K562 (cell line): ENCODE data around the gene PTGES3L. TPM values are rescaled to one million over a fixed set of nuclear protein-coding genes. Genes with fewer than 3 reads are reported as not detected.

Source experiments
- ATF1 ChIP-seq, 2 experiments: fragments of 450-650 bp in 1 of 2; IDR thresholded peaks; 2 replicates each; pipeline ENCODE4 v1.6.1; 2016; ENCODE audit warnings: missing compliant biosample characterization in 1 of 2, missing genetic modification characterization in 1 of 2
- BCLAF1 ChIP-seq, 2 experiments: fragments of 450-650 bp in 1 of 2; IDR thresholded peaks; 2 replicates each; pipeline ENCODE4 v1.6.1; 2011 to 2017; ENCODE audit warnings: low read depth in 2 of 2, antibody characterized with exemption in 1 of 2, borderline replicate concordance in 1 of 2, low read length in 1 of 2, mild to moderate bottlenecking in 1 of 2, mixed read lengths in 1 of 2; ENCODE audit not compliant: control insufficient read depth in 1 of 2
- BHLHE40 ChIP-seq: IDR thresholded peaks from 2 replicates; pipeline ENCODE4 v1.6.1; 2011; ENCODE audit warnings: low read length, improper control_type of control experiment
- BRD9 ChIP-seq: fragments of 450-650 bp; IDR thresholded peaks from 2 replicates; pipeline ENCODE4 v1.6.1; 2018; ENCODE audit warnings: low read depth; ENCODE audit not compliant: partially characterized antibody
- FOXP1 ChIP-seq: sonication (generic); formaldehyde crosslinking; IDR thresholded peaks from 2 replicates; pipeline ENCODE4 v1.8.0; 2022; ENCODE audit warnings: mild to moderate bottlenecking, missing genetic modification reagents
- FUS ChIP-seq: fragments of 200-400 bp; formaldehyde crosslinking; optimal IDR thresholded peaks from 2 replicates; pipeline ENCODE3; 2017; ENCODE audit warnings: low read depth, low read length
- GABPA ChIP-seq: fragments of 200-800 bp; sonication (Bioruptor generic); conservative IDR thresholded peaks from 2 replicates; pipeline ENCODE4 v1.6.1; 2016; ENCODE audit warnings: low read depth, missing genetic modification characterization, missing compliant biosample characterization
- GABPB1 ChIP-seq: sonication (generic); formaldehyde crosslinking; IDR thresholded peaks from 2 replicates; pipeline ENCODE4 v1.8.0; 2022; ENCODE audit warnings: mild to moderate bottlenecking, missing genetic modification reagents
- HMGN3 ChIP-seq: IDR thresholded peaks from 2 replicates; pipeline ENCODE4 v1.6.1; 2011; ENCODE audit warnings: borderline replicate concordance, low read depth, mild to moderate bottlenecking, mixed read lengths, low read length; ENCODE audit not compliant: insufficient read length; ENCODE audit errors: extremely low read depth
- MCM7 ChIP-seq, 2 experiments: fragments of 450-650 bp; IDR thresholded peaks; 2 replicates each; pipeline ENCODE4 v1.6.1; 2016 to 2018
- MNT ChIP-seq, 2 experiments: fragments of 450-650 bp; conservative IDR thresholded peaks; 2 replicates each; pipeline ENCODE4 v1.6.1; 2017; ENCODE audit warnings: mild to moderate bottlenecking in 2 of 2, moderate library complexity in 2 of 2
- MTA3 ChIP-seq: fragments of 450-650 bp; formaldehyde crosslinking; IDR thresholded peaks from 2 replicates; pipeline ENCODE4 v1.6.1; 2017; ENCODE audit warnings: mild to moderate bottlenecking, borderline replicate concordance
- NEUROD1 ChIP-seq: fragments of 150-350 bp; IDR thresholded peaks from 2 replicates; pipeline ENCODE4 v1.6.1; 2014; ENCODE audit warnings: borderline replicate concordance, low read length, low read depth; ENCODE audit not compliant: partially characterized antibody
- SAFB ChIP-seq: fragments of 200-400 bp; formaldehyde crosslinking; IDR thresholded peaks from 2 replicates; pipeline ENCODE4 v1.6.1; 2017; ENCODE audit warnings: low read depth, low read length, borderline replicate concordance
- SP2 ChIP-seq: IDR thresholded peaks from 2 replicates; pipeline ENCODE4 v1.6.1; 2011; ENCODE audit warnings: mild to moderate bottlenecking, low read depth, low read length, moderate library complexity; ENCODE audit not compliant: poor library complexity, severe bottlenecking; ENCODE audit errors: extremely low read depth
- SRSF3 ChIP-seq: fragments of 200-400 bp; formaldehyde crosslinking; IDR thresholded peaks from 2 replicates; pipeline ENCODE4 v1.6.1; 2016; ENCODE audit warnings: mild to moderate bottlenecking, low read length, moderate library complexity; ENCODE audit not compliant: insufficient read depth
- TBP ChIP-seq: optimal IDR thresholded peaks from 2 replicates; pipeline ENCODE3; 2011; ENCODE audit warnings: low read depth, low read length, improper control_type of control experiment
- TFAP4 ChIP-seq: sonication (generic); formaldehyde crosslinking; IDR thresholded peaks from 2 replicates; pipeline ENCODE4 v1.8.0; 2022; ENCODE audit warnings: missing genetic modification reagents, mild to moderate bottlenecking, moderate library complexity, borderline replicate concordance
- TOE1 ChIP-seq, 2 experiments: fragments of 450-650 bp in 1 of 2; sonication (generic) in 1 of 2; formaldehyde crosslinking in 1 of 2; IDR thresholded peaks; 2 replicates each; pipeline versions ENCODE4 v1.7.1 to v1.8.0; 2016 to 2022; ENCODE audit warnings: borderline replicate concordance in 2 of 2, mild to moderate bottlenecking in 2 of 2, antibody characterized with exemption in 1 of 2, inconsistent platforms in 1 of 2, low read depth in 1 of 2, missing genetic modification reagents in 1 of 2, moderate library complexity in 1 of 2
- polyA plus RNA-seq, 8 experiments: library from polyadenylated mRNA; depleted of rRNA in 4 of 8; stranded (reverse) in 5 of 8; unstranded in 3 of 8; fragments of >200 nt; fragmentation: Nextera tagmentation in 2 of 8; fragmentation: Illumina TruSeq in 1 of 8; extraction: Ambion mirVana in 2 of 8; extraction: Trizol in 1 of 8; gene quantifications; 2 replicates each; pipeline versions ENCODE4 v1.2.1 to v1.2.3, GENCODE V29; 2011 to 2014; ENCODE audit warnings: inconsistent platforms in 1 of 8, missing spikeins in 1 of 8
- total RNA-seq, 7 experiments: library from RNA; depleted of rRNA in 6 of 7; stranded (reverse); fragments of >200 nt in 6 of 7; fragmentation: Illumina TruSeq in 2 of 7; extraction: Trizol in 2 of 7; gene quantifications; 2 replicates each; pipeline versions ENCODE4 v1.2.1 to v1.2.3, GENCODE V29; 2011 to 2021; ENCODE audit warnings: low replicate concordance in 1 of 7

PTGES3L gene
- total and polyA plus RNA-seq, 9 of the 15 experiments (the other 6 are each of a cell fraction or from before 2014, with no cell fraction given): 6.0 to 16.0 (median 9.6) TPM

DNA sequence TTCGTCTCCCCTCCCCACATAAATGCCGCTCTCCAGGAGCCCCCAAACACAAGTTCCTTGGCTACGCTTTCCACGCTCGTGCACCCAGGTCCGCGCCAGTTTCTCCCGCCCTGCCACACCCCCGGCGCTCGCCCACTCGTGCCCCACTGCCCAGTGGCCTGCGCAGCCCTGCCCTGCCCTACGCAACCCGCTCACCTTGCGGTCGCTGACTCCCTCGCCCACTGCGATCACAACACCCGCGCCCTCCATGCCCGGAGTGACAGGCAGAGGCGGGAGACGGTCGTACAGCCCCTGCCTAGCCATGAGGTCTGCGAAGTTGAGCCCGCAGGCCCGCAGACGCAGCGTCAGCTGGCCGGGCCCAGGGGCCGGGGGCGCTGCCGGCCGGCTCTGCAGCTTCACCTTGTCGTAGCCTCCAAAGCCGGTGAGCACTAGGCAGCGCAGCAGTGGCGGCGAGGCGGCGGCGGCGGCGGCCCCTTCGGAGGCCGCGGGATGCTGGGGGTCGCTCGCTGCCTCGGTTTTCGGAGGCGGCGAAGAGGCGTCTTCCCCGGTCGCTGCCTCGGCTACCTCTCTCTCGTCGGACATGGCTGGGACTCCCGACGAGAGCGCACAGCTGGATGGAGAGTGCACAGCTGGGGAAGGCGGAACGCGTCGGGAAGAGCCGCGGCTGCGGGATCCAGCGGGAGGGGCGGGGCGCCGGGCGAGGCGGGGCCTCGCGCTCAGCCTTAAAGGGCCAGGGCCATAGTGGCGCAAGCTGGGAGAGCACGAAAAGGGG, 42.0 kb upstream of the PTGES3L start, which contains the start of gene VAT1 (continued):
- no peak for TF ChIP-seq BRD9
- peak; percentile 60 for TF ChIP-seq FUS
- TF ChIP-seq HMGN3: peak; percentile 50
- no peak for TF ChIP-seq MCM7 (IDR thresholded peaks at IDR 0.05)
- TF ChIP-seq GABPB1 (CRISPR knock-in tag): peak; percentile 27; the same call in 1 of the 2 replicates
- TF ChIP-seq MTA3: 0 out of 2 replicates have a peak, but pooled peaks have one; percentile 32
- peak; percentile 67 to 79 for TF ChIP-seq MNT (conservative IDR thresholded peaks at IDR 0.05)
- no peak for TF ChIP-seq GABPA (tag)
- no peak for TF ChIP-seq ATF1 (CRISPR knock-in tag; IDR thresholded peaks at IDR 0.05)
- TF ChIP-seq ATF1 (tag; IDR thresholded peaks at IDR 0.05): peak; percentile 48; the same call in 1 of the 2 replicates
- TF ChIP-seq TOE1 (IDR thresholded peaks at IDR 0.05; ENCODE audit: borderline replicate concordance): peak; percentile 60; the same call in 1 of the 2 replicates
- TF ChIP-seq TOE1 (CRISPR knock-in tag; IDR thresholded peaks at IDR 0.05; ENCODE audit: borderline replicate concordance, low read depth): no peak
- TF ChIP-seq NEUROD1: peak; percentile 32
- no peak for TF ChIP-seq FOXP1 (CRISPR knock-in tag)
- no peak for TF ChIP-seq BCLAF1 (IDR thresholded peaks at IDR 0.05; ENCODE audit: borderline replicate concordance in 1 of 2, control insufficient read depth in 1 of 2, low read depth in 2 of 2, low read length in 1 of 2)
- TF ChIP-seq TBP: peak; percentile 17
- TF ChIP-seq SRSF3: no peak
- peak; percentile 97 for TF ChIP-seq TFAP4 (CRISPR knock-in tag)
- peak; percentile 79 for TF ChIP-seq SAFB
- no peak for TF ChIP-seq SP2
- peak; percentile 43 for TF ChIP-seq BHLHE40
